A204.1 (cell line): Measurements from ENCODE around the gene CHAD.
A peak's percentile ranks its signal among the peaks of the same experiment; 100 is the strongest.

Source experiments
- FAIRE-seq: peaks from 2 replicates; lab custom pipeline; 2012; peaks lifted over from hg19 to GRCh38; lab: Jason Lieb, UNC

The CHAD gene, protein sequence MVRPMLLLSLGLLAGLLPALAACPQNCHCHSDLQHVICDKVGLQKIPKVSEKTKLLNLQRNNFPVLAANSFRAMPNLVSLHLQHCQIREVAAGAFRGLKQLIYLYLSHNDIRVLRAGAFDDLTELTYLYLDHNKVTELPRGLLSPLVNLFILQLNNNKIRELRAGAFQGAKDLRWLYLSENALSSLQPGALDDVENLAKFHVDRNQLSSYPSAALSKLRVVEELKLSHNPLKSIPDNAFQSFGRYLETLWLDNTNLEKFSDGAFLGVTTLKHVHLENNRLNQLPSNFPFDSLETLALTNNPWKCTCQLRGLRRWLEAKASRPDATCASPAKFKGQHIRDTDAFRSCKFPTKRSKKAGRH

DNA sequence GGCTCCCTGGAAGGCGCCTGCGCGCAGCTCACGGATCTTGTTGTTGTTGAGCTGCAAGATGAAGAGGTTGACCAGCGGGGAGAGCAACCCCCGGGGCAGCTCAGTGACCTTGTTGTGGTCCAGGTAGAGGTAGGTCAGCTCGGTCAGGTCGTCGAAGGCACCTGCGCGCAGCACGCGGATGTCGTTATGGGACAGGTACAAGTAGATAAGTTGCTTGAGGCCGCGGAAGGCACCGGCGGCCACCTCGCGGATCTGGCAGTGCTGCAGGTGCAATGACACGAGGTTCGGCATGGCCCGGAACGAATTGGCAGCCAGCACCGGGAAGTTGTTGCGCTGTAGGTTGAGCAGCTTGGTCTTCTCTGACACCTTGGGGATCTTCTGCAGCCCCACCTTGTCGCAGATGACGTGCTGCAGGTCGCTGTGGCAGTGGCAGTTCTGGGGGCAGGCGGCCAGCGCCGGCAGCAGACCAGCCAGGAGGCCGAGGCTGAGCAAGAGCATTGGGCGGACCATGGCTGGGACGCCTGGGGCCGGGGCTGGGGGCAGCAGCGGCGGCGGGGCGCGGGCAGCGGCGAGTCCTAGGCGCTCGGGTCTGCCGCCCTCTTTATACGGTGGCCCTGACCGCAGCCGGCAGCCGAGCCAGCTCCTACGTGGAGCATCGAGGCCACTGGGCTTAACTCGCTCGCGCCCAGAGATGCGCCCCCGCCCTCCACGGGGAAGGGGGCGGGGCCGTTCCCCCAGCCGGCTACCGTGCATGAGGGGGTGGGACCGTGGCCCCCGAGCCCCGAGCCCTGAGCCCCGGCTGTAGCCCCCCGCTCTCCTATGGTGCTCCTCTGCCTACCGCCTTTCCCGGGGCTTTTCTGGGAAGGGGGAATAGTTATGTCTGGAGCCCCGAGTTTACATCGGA lies at the start of gene CHAD:
CHAD (minus strand) TSS at position 577 of the 904 bp plus-strand sequence; CDS start at position 510, 67 bp downstream.
- FAIRE-seq, result no peak

GRCh38 chr17:50517504-50518383 lies 49.1 kb upstream of the CHAD start:
- no peak for FAIRE-seq

DNA sequence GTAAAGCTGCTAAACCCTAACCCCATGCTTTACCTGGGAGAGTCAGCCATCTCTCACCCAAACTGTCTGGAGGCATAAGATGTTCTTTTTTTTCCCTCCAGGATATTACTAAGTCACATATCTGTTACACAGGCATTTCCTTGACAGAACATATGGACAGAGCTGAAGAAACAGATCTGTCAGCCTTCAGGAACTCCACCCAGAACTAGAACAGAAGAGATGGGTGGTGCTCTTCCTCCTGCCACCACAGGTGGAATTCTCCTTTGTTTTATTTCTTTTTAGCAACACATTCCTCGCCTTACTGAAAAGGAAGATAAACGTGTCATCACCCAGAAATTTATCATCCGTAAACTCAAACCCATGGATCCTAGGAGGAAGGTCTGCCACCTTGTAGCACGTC lies 48.3 kb upstream of the CHAD start:
- FAIRE-seq, result no peak

GRCh38 chr17:50514936-50515702 lies 46.4 kb upstream of the CHAD start:
- no peak for FAIRE-seq

DNA sequence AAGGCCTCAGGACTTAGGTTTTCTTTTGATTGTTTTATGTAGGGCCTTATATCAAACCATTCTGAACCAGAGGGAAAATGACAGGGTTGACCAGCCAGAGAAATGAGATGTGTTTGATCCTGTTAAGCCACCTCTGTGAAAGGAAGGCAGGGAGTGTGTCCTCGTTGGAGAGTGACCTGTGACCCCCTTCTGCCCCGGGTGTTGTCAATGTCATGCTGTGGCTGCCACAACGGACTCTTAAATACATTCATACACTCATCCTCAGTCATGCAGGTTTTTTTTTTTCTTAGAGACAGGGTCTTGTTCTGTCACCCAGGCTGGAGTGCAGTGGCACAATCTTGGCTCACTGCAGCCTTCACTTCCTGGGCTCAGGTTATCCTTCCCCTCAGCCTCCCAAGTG lies 45.7 kb upstream of the CHAD start:
- no peak for FAIRE-seq

DNA sequence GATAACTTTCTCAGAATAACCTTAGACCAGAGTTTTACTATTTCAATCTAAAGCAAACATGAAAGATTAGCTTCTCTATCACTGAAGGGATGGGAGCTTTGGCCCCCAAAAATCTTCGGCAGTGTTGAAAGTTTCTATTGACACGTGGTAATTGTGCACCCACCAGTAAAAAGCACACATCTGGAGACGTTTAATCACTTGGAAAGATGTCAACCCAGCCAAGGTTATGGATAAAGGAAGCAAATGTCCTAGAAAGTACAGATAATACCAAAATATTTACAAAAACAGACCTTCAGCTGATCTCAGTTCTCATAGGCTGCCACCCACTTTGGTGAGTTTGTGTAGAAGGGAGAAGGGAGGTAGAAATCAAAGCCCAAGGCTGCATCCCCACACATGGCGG lies 44.8 kb upstream of the CHAD start:
- no peak for FAIRE-seq

GRCh38 chr17:50511058-50511457 lies 42.4 kb upstream of the CHAD start:
- no peak for FAIRE-seq

- FAIRE-seq, result no peak
Observed at GRCh38 chr17:50508573-50509460, 40.1 kb upstream of the CHAD start.

GRCh38 chr17:50507871-50508572 lies 39.3 kb upstream of the CHAD start, which contains the start of gene MYCBPAP:
TSS of gene MYCBPAP (plus strand) at chr17:50508439. CDS start at chr17:50508675, 236 bp downstream.
- FAIRE-seq, result no peak

DNA sequence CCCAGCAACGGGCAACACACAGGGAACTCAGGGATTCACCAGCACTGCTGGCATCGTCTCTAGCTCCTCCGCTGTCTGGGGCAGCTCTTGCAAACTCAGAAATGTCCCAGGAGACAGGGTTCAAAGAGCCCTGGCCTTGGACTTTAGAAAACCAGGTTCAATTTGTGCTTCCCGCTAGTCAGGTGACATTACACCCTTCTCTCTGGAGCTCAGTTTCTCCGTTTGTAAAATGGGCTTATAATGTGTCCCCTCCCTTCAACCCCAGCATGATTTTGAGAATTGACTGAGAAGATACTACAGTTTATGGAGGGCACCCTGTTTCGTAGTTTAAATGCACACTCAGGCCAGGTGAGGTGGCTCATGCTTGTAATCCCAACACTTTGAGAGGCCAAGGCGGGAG lies 37.6 kb upstream of the CHAD start:
- FAIRE-seq, result no peak

DNA sequence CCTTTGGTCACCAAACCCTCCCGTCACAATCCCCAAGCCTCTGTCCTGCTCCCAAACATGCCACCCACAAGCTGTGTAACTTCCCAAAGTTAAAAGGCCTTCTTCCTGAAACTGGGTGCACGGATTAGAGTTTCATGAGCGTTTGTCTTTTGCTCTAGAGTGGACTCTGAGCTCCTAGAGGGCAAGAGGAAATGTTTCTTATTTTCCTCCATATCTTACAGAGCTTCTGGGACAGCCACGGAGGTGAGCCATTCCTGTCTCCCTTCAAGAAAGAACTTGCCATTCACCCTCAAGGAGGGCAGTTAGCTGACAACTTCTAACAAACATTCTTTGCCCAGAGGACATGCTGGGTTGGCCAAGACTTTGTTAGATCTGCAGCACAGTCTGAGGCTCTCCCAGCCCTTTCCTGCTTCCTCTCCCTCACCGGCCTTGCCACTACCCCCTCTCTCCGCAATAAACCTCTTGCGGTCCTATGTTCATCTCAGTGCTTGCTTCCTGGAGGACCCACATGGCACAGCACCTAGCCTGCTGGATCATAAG lies 37.0 kb upstream of the CHAD start:
- no peak for FAIRE-seq

DNA sequence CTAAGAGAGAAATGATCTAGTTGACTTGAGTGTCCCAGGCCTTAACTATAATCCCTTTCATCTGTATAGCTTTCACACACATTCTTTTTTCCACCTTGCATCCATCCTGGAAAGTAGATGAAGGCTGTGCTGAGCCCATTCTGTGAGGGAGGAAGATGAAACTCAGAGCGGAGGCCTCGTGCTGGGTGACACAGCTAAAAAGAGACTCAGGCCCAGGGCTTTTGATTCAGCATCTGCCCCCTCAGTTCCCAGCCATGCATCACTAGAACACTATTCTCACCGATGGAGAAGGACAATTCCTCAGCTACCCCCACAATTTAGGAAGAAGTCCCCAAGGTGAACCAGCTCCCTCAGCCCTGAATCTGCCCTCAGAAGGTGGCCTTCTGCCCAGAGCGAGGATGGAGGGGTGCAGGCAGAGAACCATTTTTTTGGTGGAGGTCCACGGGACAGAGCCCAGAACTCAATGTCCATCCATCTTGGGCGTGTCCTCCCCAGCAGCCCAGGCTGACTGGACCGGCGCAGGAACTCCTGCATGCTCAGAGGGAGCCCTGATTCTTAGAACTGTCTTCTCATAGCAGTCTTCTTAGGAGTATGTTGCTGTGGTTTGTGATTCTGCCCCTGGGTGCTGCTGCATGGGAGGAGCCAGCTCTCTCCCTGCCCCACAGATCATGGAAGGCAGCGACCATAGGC lies 33.8 kb upstream of the CHAD start:
- no peak for FAIRE-seq

GRCh38 chr17:50501054-50501453 lies 32.4 kb upstream of the CHAD start:
- peak; percentile 87 for FAIRE-seq

DNA sequence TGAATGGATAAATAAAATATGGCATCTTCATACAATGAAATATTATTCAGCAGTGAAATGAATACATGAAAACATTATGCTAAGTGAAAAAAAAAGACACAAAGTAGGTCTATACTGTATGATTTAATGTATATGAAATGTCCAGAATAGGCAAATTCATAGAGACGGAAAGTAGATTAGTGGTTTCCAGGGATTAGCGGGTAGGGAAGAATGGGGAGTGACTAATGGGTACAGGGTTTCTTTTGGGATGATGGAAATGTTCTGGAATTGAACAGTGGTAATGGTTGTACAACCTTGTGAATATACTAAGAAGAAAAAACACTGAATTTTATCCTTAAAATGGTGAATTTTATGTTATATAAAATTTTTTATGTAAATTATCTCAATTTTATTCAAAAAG lies 31.0 kb upstream of the CHAD start:
- FAIRE-seq, result no peak

DNA sequence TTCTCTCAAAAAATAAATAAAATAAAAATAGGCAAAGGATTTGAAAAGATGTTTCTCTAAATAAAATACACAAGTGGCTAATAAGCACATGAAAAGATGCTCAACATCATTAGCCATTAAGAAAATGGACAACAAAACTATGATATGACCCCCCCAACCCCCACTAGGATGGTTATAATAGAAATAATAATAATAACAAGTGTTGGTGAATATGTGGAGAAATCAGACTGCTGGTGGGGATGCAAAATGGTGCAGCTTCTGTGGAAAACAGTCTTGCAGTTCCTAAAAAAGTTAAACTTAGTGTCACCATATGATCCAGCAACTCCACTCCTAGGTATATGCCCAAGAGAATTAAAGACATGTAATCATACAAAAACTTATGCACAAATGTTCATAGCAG lies 30.6 kb upstream of the CHAD start:
- no peak for FAIRE-seq

DNA sequence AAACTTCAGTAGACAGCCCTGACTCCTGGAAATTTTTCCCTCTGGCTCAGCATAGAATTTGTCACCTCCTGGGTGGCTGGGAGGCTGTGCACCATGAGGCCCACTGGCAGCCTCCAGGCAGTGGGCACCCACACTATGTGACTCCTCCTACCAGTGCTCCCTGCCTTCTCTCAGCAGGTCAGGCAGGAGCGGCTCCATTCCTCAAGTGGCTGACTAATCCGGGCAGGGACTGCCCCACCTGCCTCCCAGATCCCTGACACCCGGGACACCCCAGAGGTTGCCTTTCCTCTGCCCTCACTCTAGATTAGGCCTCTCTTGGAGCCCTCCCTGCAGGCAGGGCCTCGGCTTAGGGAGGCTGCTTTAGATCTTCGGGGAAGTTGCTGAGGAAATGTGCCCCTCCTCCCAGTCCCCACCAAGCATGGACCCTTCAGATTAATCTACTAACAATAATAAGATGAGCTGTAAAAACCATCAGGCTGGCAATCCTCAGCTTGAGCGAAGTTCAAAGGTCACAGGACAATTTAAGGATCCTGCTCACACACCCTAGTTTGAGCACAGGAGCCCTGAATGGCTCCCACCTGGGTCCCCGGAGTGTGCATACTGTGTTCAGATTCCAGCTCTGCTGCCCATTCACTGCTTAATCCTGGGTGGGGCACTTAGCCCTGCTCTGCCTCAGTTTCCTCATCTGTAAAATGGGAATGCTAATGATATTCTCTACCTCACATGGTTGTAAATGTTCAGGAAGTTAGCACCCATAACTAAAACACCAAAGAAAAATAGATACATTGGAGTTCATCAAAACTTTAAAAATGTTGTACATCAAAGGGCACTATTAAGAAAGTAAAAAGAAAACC lies 29.6 kb upstream of the CHAD start:
- FAIRE-seq, result no peak

DNA sequence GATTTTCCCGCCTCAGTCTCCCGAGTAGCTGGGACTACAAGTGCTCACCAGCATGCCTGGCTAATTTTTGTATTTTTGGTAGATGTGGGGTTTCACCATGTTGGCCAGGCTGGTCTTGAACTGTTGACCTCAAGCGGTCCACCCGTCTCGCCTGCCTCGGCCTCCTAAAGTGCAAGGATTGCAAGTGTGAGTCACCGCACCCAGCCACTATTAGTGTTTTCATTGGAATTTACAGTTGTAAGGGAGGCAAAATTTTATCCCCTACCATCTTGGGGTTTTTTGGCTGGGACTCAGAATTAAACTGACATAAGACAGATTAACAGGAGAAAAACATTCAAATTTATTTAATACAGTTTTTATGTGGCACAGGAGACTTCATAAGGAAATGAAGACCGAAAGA lies 27.2 kb upstream of the CHAD start:
- no peak for FAIRE-seq

- FAIRE-seq, result no peak
Observed at GRCh38 chr17:50495217-50495823, 26.6 kb upstream of the CHAD start.
